Activated B cell treated with CpG ODN at 0.5 μM for 24 hours (primary cell): ENCODE data around the gene TUBB4A. TPM values are rescaled to one million over a fixed set of nuclear protein-coding genes. Genes with fewer than 3 reads are reported as not detected.
"Not testable (repeated sequence)": the region's sequence is repeated elsewhere in the genome, so short reads cannot be mapped to it uniquely, and the experiment has no call there.

Experiments used
- ATAC-seq: fragments of 200-7000 bp; cut with Tn5 transposase; one replicate; pipeline ENCODE4 v1.10.0; 2021; ENCODE audit warnings: low read depth, mild to moderate bottlenecking, moderate library complexity
- CTCF ChIA-PET: fragments of 350-600 bp; sonication (Branson Sonifier 250); formaldehyde crosslinking; loops from one replicate; lab custom pipeline; 2021; ENCODE audit warnings: antibody characterized with exemption; lab: Charles Lee
- POLR2A ChIA-PET: fragments of 350-600 bp; sonication (Branson Sonifier 250); formaldehyde crosslinking; loops from one replicate; lab custom pipeline; 2021; ENCODE audit warnings: antibody characterized with exemption; lab: Charles Lee
- DNase-seq: peaks from one replicate; pipeline ENCODE4 v3.0.0; 2022
- H3K27ac Mint-ChIP-seq: one replicate; pipeline ENCODE4 v1.8.0; 2020; ENCODE audit warnings: mixed read lengths
- H3K27me3 Mint-ChIP-seq: one replicate; pipeline ENCODE4 v1.8.0; 2021; ENCODE audit warnings: mixed read lengths
- H3K36me3 Mint-ChIP-seq: one replicate; pipeline ENCODE4 v1.8.0; 2021; ENCODE audit warnings: low read depth, mixed read lengths
- H3K4me1 Mint-ChIP-seq: one replicate; pipeline ENCODE4 v1.8.0; 2021; ENCODE audit warnings: mixed read lengths
- H3K4me3 Mint-ChIP-seq: one replicate; pipeline ENCODE4 v1.8.0; 2020; ENCODE audit warnings: mild to moderate bottlenecking, mixed read lengths
- H3K9me3 Mint-ChIP-seq: one replicate; pipeline ENCODE4 v1.8.0; 2020; ENCODE audit warnings: mixed read lengths
- intact Hi-C: fragments of 100-400 bp; cut with micrococcal nuclease; formaldehyde crosslinking; loops from one replicate; pipeline ENCODE4 v1.15.1; 2024
- total RNA-seq: library from RNA; stranded (reverse); gene quantifications from 2 replicates; pipeline ENCODE4 v1.2.3, GENCODE V29; 2022
- TF ChIP-seq, protein P1 (sequence below): fragments of 200-600 bp; IDR thresholded peaks from one replicate; pipeline ENCODE4 v1.8.0; 2022; ENCODE audit warnings: antibody characterized with exemption, mild to moderate bottlenecking

Gene TUBB4A
- total RNA-seq, 1 donor from 2014 or later, result 13.2 TPM

DNA sequence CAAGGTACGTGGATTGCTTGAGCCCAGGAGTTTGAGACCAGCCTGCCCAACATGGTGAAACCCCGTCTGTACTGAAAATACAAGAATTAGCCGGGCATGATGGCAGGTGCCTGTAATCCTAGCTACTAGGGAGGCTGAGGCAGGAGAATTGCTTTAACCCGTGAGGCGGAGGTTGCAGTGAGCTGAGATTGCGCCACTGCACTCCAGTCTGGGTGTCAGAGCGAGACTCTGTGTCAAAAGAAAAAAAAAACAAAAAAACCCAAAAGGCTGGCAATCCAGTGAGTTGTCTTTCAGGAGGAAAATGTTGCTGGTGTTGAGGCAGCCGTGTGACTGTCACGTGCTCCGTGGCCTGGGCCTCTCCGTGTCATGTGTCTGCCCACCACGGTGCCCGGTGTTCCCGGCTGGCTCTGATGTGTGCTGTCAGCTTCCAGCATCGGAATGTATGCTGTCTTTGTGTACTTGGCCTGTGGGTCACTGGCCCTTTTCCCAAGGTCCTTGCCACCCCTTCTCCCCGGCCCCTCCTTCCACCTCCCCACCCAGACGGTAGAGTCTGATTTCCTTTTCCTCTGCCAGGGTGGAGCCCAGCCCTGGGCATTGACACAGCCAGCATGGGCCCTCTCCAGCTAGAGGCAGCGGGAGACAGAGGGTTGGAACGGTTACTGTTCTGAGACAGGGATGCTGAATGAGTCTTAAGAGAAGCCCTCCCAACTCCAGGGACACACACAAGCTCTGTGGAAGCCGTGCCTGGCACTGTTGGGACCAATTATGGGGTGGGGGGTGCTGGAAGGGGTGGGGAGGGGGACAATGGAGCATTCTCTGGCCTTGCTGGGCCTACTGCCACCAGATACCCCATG is 7.2 kb upstream of the TUBB4A start:
- peaks cover 8% of the 10 kb centered on the region for H3K4me1 Mint-ChIP-seq
- intact Hi-C loops, result no loop called here
- no peak for ATAC-seq
- ChIA-PET CTCF (no interaction called here), POLR2A (no interaction called here)
- no peaks in the 10 kb centered on the region for H3K9me3 Mint-ChIP-seq
- no peak for DNase-seq
- H3K27me3 Mint-ChIP-seq, result no peaks in the 10 kb centered on the region
- H3K27ac Mint-ChIP-seq, result no peak overlapping the region
- no peaks in the 10 kb centered on the region for H3K36me3 Mint-ChIP-seq
- TF ChIP-seq, protein P1, sequence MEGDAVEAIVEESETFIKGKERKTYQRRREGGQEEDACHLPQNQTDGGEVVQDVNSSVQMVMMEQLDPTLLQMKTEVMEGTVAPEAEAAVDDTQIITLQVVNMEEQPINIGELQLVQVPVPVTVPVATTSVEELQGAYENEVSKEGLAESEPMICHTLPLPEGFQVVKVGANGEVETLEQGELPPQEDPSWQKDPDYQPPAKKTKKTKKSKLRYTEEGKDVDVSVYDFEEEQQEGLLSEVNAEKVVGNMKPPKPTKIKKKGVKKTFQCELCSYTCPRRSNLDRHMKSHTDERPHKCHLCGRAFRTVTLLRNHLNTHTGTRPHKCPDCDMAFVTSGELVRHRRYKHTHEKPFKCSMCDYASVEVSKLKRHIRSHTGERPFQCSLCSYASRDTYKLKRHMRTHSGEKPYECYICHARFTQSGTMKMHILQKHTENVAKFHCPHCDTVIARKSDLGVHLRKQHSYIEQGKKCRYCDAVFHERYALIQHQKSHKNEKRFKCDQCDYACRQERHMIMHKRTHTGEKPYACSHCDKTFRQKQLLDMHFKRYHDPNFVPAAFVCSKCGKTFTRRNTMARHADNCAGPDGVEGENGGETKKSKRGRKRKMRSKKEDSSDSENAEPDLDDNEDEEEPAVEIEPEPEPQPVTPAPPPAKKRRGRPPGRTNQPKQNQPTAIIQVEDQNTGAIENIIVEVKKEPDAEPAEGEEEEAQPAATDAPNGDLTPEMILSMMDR, result no peak
- H3K4me3 Mint-ChIP-seq, result no peak overlapping the region

DNA sequence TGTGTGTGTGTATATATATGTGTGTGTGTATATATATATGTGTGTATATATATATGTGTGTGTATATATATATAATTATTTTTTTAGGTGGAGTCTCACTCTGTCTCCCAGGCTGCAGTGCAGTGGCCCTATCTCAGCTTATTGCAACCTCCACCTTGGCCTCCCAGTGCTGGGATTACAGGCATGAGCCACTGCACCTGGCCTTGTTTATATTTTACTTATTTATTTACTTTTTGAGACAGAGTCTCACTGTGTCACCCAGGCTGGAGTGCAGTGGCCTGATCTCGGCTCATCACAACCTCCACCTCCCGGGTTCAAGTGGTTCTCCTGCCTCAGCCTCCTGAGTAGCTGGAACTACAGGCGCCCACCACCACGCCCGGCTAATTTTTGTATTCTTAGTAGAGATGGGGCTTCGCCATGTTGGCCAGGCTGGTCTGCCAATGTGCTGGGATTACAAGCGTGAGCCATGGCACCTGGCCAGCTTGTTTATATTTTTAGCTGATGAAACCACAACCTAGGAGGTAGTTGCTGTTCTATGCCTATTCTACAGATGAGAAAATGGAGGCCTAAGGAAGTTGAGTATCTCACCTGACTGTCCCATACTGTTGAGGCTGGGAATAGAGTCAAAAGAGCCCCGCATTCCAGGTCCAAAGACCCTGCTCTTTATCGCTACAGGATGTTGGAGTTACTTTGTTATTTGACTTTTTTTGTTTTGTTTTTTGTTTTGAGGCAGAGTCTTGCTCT is 6.1 kb upstream of the TUBB4A start:
- CTCF ChIA-PET, H3K36me3 Mint-ChIP-seq, ATAC-seq, DNase-seq, H3K27me3 Mint-ChIP-seq, intact Hi-C loops, POLR2A ChIA-PET, H3K27ac Mint-ChIP-seq, H3K4me3 Mint-ChIP-seq, H3K9me3 Mint-ChIP-seq: not testable (repeated sequence)
- H3K4me1 Mint-ChIP-seq, result peaks cover 11% of the 10 kb centered on the region

DNA sequence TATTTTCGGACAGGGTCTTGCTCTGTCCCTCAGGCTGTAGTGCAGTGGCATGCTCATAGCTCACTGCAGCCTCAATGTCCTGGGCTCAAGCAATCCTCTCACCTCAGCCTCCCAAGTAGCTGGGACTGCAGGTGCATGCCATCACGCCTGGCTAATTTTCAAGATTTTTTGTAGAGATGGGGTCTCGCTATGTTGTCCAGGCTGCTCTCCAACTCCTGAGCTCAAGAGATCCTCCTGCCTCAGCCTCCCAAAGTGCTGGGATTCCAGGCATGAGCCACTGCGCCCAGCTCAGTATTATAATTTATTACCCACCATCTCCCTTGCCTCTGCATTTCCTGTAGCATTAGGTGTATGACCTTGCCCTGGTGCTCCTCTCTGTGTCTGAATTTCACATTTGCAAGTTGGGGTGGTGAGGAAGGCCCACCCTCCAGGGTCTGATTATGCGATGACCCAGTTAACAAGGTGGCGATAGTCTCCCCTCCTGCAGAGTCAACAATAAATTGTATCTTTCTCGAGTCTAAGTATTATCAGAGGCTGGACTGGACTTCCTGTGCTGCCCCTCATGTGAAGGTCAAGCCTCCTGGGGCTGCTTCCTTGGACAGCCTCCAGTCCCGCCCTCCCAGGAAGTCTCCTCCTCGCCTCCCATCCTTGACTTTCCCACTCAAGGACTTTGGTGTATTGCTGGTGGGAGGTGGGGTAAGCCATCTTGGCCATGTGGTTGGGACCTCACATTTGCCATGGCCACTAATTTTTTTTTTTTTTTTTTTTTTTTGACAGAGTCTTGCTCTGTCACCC is 1.5 kb upstream of the TUBB4A start:
- intact Hi-C loops, result loop anchor here (1.0 to 5.0 kb wide), 4 partner anchors 21 to 359 kb away; partner anchors contain the start of gene GTF2F1

DNA sequence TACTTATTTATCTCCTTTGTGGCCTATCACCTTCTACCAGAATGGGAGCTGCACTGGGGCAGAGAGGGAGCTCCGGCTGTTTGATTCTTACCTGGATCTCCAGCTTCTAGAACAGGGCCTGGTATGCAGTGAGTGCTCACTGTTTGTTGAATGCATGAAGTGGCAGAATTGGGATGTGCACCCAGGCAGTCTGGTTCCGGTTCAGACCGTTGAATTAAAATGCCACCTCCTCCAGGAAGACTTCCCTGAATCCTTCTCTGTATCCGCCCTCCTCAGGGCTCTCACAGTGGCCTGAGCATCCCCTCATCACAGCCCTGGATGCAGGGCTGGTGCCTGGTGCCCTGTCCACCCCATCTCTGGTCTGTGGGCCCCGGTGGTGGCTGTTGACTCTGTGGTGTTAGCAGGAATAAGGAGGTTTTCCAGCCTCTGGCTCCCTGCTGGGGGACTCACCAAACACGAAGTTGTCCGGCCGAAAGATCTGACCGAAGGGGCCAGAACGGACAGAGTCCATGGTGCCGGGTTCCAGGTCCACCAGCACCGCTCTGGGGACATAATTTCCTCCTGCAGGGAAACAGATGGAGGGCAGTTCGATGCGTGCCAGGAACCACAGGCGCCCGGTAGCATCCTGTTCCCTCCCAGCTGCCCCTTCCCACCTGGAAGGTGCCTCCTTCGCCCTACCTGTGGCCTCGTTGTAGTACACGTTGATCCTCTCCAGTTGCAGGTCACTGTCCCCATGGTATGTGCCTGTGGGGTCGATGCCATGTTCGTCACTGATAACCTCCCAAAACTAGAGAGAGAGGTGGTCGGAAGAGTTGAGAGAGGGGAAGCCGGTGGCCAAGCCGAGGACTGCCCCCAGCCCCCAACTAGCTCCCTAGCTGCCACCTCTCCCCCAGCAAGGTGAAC is 1.0 kb downstream of the TUBB4A start:
- Mint-ChIP-seq H3K27ac (no peak overlapping the region), H3K9me3 (no peaks in the 10 kb centered on the region), H3K27me3 (peaks cover 4% of the 10 kb centered on the region), H3K4me1 (peaks cover 23% of the 10 kb centered on the region), H3K36me3 (no peaks in the 10 kb centered on the region), H3K4me3 (peak overlapping the region; percentile 87)
- ChIA-PET POLR2A (interaction anchor here (0.7 kb wide), 1 partner anchor 696 kb away, joined by 3 read pairs; no protein-coding TSS in a partner anchor), CTCF (interaction anchor here (1.3 kb wide), 1 partner anchor 16 kb away, joined by 5 read pairs; no protein-coding TSS in a partner anchor)
- TF ChIP-seq, protein P1, result no peak
- no peak for DNase-seq
- intact Hi-C loops, result loop anchor here (5.0 kb wide), 1 partner anchor 361 kb away; no protein-coding TSS in a partner anchor
- no peak for ATAC-seq

More for the DNA sequence above, 1.5 kb upstream of the TUBB4A start:
- no peak for DNase-seq
- H3K4me3 Mint-ChIP-seq, result peak overlapping the region; percentile 51
- no peak for ATAC-seq
- POLR2A ChIA-PET, result interaction anchor here (0.6 to 1.1 kb wide), 4 partner anchors 22 to 299 kb away, joined by 3 to 5 read pairs (median 4); partner anchors contain the start of gene DENND1C
- H3K4me1 Mint-ChIP-seq, result peaks cover 23% of the 10 kb centered on the region
- CTCF ChIA-PET, result interaction anchor here (0.5 to 2.2 kb wide), 3 partner anchors 67 to 377 kb away, joined by 3 to 6 read pairs (median 4); no protein-coding TSS in a partner anchor
- no peak overlapping the region for H3K27ac Mint-ChIP-seq
- TF ChIP-seq, protein P1, result no peak
- peaks cover 4% of the 10 kb centered on the region for H3K27me3 Mint-ChIP-seq
- H3K9me3 Mint-ChIP-seq, result no peaks in the 10 kb centered on the region
- no peaks in the 10 kb centered on the region for H3K36me3 Mint-ChIP-seq
